HepG2 (cell line): ENCODE measurements around the gene LTB4R2. TPM values are rescaled to one million over a fixed set of nuclear protein-coding genes. Genes with fewer than 3 reads are reported as not detected.

Source experiments
- ARNTL ChIP-seq: sonication (generic); formaldehyde crosslinking; IDR thresholded peaks from 2 replicates; pipeline ENCODE4 v1.4.0; 2020; ENCODE audit warnings: mild to moderate bottlenecking, missing genetic modification reagents
- CEBPZ ChIP-seq: IDR thresholded peaks from 2 replicates; pipeline ENCODE4 v1.6.1; 2012; ENCODE audit warnings: low read length, improper control_type of control experiment
- CENPT ChIP-seq: sonication (generic); formaldehyde crosslinking; IDR thresholded peaks from 2 replicates; pipeline ENCODE4 v1.8.0; 2022; ENCODE audit warnings: low read depth, mild to moderate bottlenecking, moderate library complexity, missing genetic modification reagents
- CTCF ChIP-seq: sonication (generic); formaldehyde crosslinking; IDR thresholded peaks from 2 replicates; pipeline ENCODE4 v1.5.0; 2020; ENCODE audit warnings: mild to moderate bottlenecking, missing genetic modification reagents, moderate library complexity
- ERF ChIP-seq: IDR thresholded peaks from 2 replicates; pipeline ENCODE4 v1.6.1; 2018; ENCODE audit warnings: missing biosample characterization, missing genetic modification reagents
- HCFC1 ChIP-seq: fragments of 150-350 bp; IDR thresholded peaks from 2 replicates; pipeline ENCODE4 v1.6.1; 2014; ENCODE audit warnings: low read depth, low read length
- IKZF4 ChIP-seq: sonication (generic); formaldehyde crosslinking; IDR thresholded peaks from 2 replicates; pipeline ENCODE4 v1.5.1; 2020; ENCODE audit warnings: borderline replicate concordance, mild to moderate bottlenecking, low read depth, missing genetic modification reagents; ENCODE audit errors: not compliant biosample characterization
- KLF16 ChIP-seq, 2 experiments: sonication (generic) in 1 of 2; formaldehyde crosslinking in 1 of 2; IDR thresholded peaks; 2 replicates each; pipeline versions ENCODE4 v1.6.1 to v1.8.0; 2016 to 2023; ENCODE audit warnings: missing genetic modification reagents in 2 of 2, missing compliant biosample characterization in 1 of 2
- NBN ChIP-seq: fragments of 450-650 bp; conservative IDR thresholded peaks from 2 replicates; pipeline ENCODE4 v1.6.1; 2017
- THAP8 ChIP-seq: sonication (generic); formaldehyde crosslinking; IDR thresholded peaks from 2 replicates; pipeline ENCODE4 v1.5.1; 2020; ENCODE audit warnings: missing genetic modification reagents, mild to moderate bottlenecking, borderline replicate concordance
- ZFP36L1 ChIP-seq: sonication (generic); formaldehyde crosslinking; IDR thresholded peaks from 2 replicates; pipeline ENCODE4 v1.8.0; 2022; ENCODE audit warnings: mild to moderate bottlenecking, missing genetic modification reagents, moderate library complexity
- ZFX ChIP-seq: sonication (generic); formaldehyde crosslinking; IDR thresholded peaks from 2 replicates; pipeline ENCODE4 v1.4.0; 2020; ENCODE audit warnings: mild to moderate bottlenecking, low read depth, missing genetic modification reagents, moderate library complexity
- ZNF225 ChIP-seq: sonication (generic); formaldehyde crosslinking; IDR thresholded peaks from 2 replicates; pipeline ENCODE4 v1.4.0; 2020; ENCODE audit warnings: mild to moderate bottlenecking, missing genetic modification reagents
- ZNF256 ChIP-seq: sonication (generic); formaldehyde crosslinking; conservative IDR thresholded peaks from 2 replicates; pipeline ENCODE4 v1.4.0; 2020; ENCODE audit warnings: missing genetic modification reagents
- polyA plus RNA-seq, 8 experiments: library from polyadenylated mRNA; depleted of rRNA in 3 of 8; stranded (reverse) in 7 of 8; unstranded in 1 of 8; fragments of >200 nt; fragmentation: Illumina TruSeq in 4 of 8; extraction: Trizol in 4 of 8; gene quantifications; 2 replicates each; pipeline versions ENCODE4 v1.2.1 to v1.2.3, GENCODE V29; 2011 to 2016; ENCODE audit warnings: low read depth in 4 of 8, missing spikeins in 1 of 8, mixed read lengths in 1 of 8; ENCODE audit not compliant: insufficient read depth in 1 of 8
- total RNA-seq, 5 experiments: library from RNA; depleted of rRNA; stranded (reverse); fragments of >200 nt; fragmentation: Illumina TruSeq; extraction: Trizol; gene quantifications; 2 replicates each; pipeline ENCODE4 v1.2.3, GENCODE V29; 2016; ENCODE audit warnings: low read depth in 1 of 5
- TF ChIP-seq, protein P1 (sequence below): IDR thresholded peaks from 2 replicates; pipeline ENCODE4 v1.6.1; 2016
- TF ChIP-seq, protein P2 (sequence below): sonication (generic); formaldehyde crosslinking; IDR thresholded peaks from 2 replicates; pipeline ENCODE4 v1.4.0; 2020; ENCODE audit warnings: missing genetic modification reagents, borderline replicate concordance

The LTB4R2 gene
- total and polyA plus RNA-seq, 2 of the 13 experiments (the other 11 are each of a cell fraction or from before 2014, with no cell fraction given), result 3.9 to 6.9 TPM

DNA sequence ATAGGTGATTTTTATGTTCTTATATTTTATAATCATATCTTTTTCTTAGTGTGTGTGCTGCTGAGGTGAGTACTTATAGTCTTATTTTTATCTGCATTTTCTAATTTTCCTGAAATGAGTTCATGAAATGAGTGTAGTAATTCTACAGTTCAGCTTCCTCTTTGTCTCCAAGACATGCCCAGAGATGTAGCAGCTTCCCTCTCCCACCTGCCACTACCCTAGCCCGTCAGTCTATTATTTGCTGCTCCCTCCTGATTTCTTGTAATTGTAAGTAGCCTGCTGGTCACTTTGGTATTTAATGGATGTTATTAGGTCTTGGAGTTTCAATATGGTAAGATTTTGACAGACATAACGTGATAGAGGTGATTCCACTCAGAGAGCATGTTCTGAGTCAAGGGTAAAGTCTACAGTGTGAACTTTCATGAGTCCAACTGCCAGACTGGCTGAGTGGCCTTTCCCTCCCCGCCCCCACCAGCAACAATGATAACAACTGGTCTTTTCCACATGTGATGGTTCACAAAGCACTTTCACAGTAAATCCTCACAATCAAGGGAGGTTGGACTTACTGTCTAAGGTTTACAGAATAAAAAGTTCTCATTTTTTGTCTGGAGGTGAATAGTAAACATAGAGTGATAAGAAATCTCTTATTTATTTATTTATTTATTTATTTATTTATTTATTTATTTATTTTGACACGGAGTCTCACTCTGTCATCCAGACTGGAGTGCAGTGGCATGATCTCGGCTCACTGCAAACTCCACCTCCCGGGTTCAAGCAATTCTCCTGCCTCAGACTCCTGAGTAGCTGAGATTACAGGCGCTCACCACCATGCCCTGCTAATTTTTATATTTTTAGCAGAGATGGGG is 34.1 kb downstream of the LTB4R2 start (continued):
- TF ChIP-seq, protein P1, sequence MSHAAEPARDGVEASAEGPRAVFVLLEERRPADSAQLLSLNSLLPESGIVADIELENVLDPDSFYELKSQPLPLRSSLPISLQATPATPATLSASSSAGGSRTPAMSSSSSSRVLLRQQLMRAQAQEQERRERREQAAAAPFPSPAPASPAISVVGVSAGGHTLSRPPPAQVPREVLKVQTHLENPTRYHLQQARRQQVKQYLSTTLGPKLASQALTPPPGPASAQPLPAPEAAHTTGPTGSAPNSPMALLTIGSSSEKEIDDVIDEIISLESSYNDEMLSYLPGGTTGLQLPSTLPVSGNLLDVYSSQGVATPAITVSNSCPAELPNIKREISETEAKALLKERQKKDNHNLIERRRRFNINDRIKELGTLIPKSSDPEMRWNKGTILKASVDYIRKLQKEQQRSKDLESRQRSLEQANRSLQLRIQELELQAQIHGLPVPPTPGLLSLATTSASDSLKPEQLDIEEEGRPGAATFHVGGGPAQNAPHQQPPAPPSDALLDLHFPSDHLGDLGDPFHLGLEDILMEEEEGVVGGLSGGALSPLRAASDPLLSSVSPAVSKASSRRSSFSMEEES (CRISPR knock-in tag), result no peak
- TF ChIP-seq ERF, result peak; percentile 66; the same call in 1 of the 2 replicates
- no peak for TF ChIP-seq THAP8 (CRISPR knock-in tag)
- TF ChIP-seq, protein P2, sequence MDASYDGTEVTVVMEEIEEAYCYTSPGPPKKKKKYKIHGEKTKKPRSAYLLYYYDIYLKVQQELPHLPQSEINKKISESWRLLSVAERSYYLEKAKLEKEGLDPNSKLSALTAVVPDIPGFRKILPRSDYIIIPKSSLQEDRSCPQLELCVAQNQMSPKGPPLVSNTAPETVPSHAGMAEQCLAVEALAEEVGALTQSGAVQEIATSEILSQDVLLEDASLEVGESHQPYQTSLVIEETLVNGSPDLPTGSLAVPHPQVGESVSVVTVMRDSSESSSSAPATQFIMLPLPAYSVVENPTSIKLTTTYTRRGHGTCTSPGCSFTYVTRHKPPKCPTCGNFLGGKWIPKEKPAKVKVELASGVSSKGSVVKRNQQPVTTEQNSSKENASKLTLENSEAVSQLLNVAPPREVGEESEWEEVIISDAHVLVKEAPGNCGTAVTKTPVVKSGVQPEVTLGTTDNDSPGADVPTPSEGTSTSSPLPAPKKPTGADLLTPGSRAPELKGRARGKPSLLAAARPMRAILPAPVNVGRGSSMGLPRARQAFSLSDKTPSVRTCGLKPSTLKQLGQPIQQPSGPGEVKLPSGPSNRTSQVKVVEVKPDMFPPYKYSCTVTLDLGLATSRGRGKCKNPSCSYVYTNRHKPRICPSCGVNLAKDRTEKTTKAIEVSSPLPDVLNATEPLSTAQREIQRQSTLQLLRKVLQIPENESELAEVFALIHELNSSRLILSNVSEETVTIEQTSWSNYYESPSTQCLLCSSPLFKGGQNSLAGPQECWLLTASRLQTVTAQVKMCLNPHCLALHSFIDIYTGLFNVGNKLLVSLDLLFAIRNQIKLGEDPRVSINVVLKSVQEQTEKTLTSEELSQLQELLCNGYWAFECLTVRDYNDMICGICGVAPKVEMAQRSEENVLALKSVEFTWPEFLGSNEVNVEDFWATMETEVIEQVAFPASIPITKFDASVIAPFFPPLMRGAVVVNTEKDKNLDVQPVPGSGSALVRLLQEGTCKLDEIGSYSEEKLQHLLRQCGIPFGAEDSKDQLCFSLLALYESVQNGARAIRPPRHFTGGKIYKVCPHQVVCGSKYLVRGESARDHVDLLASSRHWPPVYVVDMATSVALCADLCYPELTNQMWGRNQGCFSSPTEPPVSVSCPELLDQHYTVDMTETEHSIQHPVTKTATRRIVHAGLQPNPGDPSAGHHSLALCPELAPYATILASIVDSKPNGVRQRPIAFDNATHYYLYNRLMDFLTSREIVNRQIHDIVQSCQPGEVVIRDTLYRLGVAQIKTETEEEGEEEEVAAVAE (CRISPR knock-in tag), result peak; percentile 63
- TF ChIP-seq IKZF4 (CRISPR knock-in tag), result no peak
- peak; percentile 26; the same call in 1 of the 2 replicates for TF ChIP-seq ARNTL (CRISPR knock-in tag)
- TF ChIP-seq HCFC1, result no peak
- TF ChIP-seq ZFX (CRISPR knock-in tag), result peak; percentile 43; the same call in 1 of the 2 replicates
- no peak for TF ChIP-seq CENPT
- no peak for TF ChIP-seq NBN
- TF ChIP-seq ZNF256, result no peak
- no peak for TF ChIP-seq ZNF225 (CRISPR knock-in tag)
- no peak for TF ChIP-seq KLF16 (CRISPR knock-in tag; IDR thresholded peaks at IDR 0.05)
- TF ChIP-seq ZFP36L1 (CRISPR knock-in tag), result no peak
- TF ChIP-seq CTCF, result no peak
- TF ChIP-seq CEBPZ, result no peak
